ENCODE measurements around the gene TFE3.

The TFE3 gene

DNA sequence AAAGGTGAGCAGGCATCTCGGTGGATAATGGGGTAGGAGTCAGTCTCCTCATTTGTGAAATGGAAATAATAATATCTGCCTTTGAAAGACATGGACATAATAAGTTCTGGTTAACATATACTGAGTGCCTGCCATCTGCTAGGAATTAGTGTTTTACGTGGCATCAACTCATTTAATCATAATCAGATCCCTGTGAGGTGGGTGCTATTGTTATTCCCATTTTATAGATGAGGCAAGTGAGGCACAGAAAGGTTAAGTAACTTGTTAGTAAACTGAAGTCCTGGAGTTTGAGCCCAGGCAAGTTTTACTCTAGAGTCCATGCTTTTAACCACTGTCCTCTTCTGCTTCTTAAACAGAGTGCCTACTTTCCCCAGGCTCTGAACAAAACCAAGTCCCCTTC, 23.1 kb upstream of the TFE3 start:
- TF ChIP-seq, protein P1, sequence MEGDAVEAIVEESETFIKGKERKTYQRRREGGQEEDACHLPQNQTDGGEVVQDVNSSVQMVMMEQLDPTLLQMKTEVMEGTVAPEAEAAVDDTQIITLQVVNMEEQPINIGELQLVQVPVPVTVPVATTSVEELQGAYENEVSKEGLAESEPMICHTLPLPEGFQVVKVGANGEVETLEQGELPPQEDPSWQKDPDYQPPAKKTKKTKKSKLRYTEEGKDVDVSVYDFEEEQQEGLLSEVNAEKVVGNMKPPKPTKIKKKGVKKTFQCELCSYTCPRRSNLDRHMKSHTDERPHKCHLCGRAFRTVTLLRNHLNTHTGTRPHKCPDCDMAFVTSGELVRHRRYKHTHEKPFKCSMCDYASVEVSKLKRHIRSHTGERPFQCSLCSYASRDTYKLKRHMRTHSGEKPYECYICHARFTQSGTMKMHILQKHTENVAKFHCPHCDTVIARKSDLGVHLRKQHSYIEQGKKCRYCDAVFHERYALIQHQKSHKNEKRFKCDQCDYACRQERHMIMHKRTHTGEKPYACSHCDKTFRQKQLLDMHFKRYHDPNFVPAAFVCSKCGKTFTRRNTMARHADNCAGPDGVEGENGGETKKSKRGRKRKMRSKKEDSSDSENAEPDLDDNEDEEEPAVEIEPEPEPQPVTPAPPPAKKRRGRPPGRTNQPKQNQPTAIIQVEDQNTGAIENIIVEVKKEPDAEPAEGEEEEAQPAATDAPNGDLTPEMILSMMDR (IDR thresholded peaks at IDR 0.05), result no peak

DNA sequence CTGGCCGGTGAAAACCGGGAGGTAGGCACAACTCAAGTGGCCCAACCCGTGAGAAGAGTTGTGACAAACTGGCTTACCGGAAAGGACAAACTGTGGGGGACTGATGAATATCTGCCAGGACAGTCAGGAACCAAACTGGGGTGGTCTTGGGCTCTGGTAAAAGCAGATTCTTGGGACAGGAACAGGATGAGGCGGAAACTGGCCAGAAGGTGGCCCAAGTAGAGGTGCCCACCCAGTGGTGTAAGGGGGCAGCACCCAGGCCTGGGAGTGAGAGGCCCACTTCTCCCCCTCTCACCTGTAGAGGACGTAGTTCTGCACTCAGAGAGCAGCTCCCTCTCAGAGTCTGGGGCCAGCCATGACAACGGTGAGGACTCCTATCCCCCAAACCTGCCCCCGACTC, 21.6 kb upstream of the TFE3 start:
- TF ChIP-seq, protein P1 (IDR thresholded peaks at IDR 0.05), result no peak

DNA sequence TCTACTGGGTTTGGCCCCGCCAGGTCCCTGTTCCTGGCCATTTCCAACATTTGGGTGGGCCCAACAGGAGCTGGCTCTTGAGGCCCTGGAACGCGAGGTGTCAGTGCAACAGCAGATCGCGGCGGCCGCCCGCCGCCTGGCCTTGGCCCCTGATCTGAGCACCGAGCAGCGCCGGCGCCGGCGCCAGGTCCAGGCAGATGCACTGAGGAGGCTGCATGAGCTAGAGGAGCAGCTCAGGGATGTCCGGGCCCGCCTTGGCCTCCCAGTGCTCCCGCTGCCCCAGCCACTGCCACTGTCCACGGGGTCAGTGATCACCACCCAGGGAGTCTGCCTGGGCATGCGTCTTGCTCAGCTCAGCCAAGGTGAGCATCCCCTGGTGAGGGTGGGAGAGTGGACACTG, 21.1 kb upstream of the TFE3 start:
- TF ChIP-seq, protein P1 (IDR thresholded peaks at IDR 0.05), result no peak

DNA sequence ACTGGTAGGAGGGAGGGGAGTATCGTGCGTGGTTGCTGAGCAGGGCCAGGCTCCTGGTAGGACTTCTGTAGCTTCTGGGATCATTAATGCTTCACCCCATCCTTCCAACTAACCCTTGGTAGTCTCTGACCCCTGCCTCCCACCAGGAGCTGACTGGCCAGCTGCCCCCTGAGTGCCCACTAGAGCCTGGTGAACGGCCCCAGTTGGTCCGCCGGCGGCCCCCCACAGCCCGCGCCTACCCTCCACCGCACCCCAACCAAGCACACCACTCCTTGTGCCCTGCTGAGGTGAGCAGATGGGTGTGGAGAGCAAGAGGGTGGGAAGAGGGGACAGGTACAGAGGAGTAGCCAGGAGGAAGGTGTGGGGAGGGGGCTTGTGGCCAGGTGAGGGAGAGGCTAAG, 20.6 kb upstream of the TFE3 start:
- TF ChIP-seq, protein P1 (IDR thresholded peaks at IDR 0.05), result no peak

DNA sequence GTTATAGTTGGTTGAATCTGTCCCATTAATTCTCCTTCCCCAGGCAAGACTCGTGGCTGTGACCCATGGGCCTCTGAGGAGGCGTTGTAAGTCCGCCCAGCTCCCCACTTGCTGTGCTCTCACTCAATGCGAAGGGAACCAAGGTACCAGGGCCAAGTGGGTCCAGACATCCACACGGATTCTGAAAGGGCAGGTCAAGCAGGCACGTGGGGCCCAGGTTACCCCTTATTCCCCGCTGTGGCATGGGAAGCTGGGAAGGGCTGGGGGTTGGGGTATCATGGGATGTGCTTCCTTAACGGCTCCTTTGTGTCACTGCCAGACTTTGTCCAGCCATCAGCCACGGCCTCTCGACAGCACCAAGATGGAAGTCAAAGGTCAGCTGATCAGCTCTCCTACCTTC, 18.8 kb upstream of the TFE3 start:
- TF ChIP-seq, protein P1 (IDR thresholded peaks at IDR 0.05), result no peak

DNA sequence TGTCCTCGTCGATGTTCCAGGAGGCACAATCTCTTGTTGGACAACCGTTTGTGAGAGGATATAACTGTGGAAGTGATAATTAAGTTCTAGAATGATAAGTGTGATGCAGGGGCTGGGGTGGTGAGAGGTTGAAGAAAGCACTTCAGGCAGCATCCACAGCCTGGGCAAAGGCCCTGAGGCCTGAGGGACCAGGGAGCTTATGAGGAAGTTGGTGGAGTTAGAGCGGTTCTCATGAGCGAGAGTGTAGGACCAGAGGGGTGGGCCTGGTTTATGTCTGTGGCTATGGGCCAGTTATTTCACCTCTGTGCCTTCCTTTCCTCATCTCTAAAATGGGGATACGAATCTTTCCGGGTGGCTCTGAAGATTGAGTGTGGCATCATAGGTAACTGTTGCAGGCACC, 18.3 kb upstream of the TFE3 start:
- TF ChIP-seq, protein P1 (IDR thresholded peaks at IDR 0.05), result no peak

DNA sequence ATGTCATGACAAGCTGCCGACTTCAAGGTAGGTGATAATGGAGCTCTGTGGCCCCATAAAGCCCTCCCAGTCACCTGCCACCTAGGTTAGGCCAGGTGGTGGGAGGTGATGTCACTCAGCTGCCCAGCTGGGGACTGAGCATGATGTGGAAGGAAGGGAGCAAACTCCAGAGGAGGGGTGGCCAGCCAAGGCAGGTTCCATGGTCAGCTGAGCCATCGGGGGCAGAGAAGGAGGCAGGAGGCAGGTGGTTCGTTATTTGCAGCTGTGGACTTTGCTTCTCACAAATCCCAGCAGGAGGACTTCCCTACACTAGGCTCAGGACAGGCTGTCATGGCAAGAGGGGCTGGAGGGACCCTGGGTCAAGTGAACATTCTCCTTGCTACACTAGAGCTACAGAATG, 17.8 kb upstream of the TFE3 start:
- TF ChIP-seq, protein P1 (IDR thresholded peaks at IDR 0.05), result no peak

DNA sequence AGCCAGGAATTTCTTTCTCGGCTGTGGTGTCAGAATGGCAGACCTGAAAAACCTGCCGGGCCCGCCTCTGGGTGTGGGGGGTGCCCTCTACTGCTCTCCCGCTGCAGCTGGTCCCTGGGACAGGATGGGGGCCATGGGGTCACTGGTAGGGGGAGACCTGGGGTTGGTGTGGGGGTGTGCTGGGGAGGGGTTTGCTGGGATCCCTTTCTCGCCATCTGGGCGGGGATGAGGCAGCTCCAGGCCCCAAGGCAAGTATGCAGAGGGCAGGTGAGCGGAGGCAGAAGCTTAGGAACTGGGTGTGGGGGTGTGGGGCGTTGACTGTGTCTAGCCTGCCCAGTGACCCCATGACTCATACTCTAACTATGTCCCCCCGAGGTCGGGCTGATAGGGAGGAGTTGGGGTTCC, 16.5 kb upstream of the TFE3 start:
- TF ChIP-seq, protein P1 (IDR thresholded peaks at IDR 0.05), result no peak
